Measurements from ENCODE around the gene SLC16A6.
"Not testable (repeated sequence)": the region's sequence is repeated elsewhere in the genome, so short reads cannot be mapped to it uniquely, and the experiment has no call there.

SLC16A6 gene

GRCh38 chr17:68247445-68248198, 43.3 kb downstream of the SLC16A6 start, which contains the start of gene AMZ2:
TSS of gene AMZ2 (plus strand) at chr17:68248043. CDS start at chr17:68250188, 2,145 bp downstream.
- peak; percentile 96 for DNase-seq (ENCODE audit: low spot score)

GRCh38 chr17:68246271-68247028, 44.5 kb downstream of the SLC16A6 start:
- no peak for DNase-seq (ENCODE audit: low spot score)

GRCh38 chr17:68239632-68240366, 51.1 kb downstream of the SLC16A6 start:
- DNase-seq (ENCODE audit: low spot score), result no peak

- DNase-seq (ENCODE audit: low spot score), result no peak
Observed at GRCh38 chr17:68238871-68239253, 52.1 kb downstream of the SLC16A6 start.

GRCh38 chr17:68238164-68238870, 52.6 kb downstream of the SLC16A6 start:
- no peak for DNase-seq (ENCODE audit: low spot score)

- not testable (repeated sequence) for DNase-seq (ENCODE audit: low spot score)
Observed at GRCh38 chr17:68237369-68238163, 53.4 kb downstream of the SLC16A6 start.

GRCh38 chr17:68235336-68235791, 55.6 kb downstream of the SLC16A6 start:
- DNase-seq (ENCODE audit: low spot score), result not testable (repeated sequence)

GRCh38 chr17:68234726-68235335, 56.1 kb downstream of the SLC16A6 start:
- not testable (repeated sequence) for DNase-seq (ENCODE audit: low spot score)

GRCh38 chr17:68232741-68233140, 58.2 kb downstream of the SLC16A6 start:
- DNase-seq (ENCODE audit: low spot score), result not testable (repeated sequence)

GRCh38 chr17:68231541-68231940, 59.4 kb downstream of the SLC16A6 start:
- no peak for DNase-seq (ENCODE audit: low spot score)

GRCh38 chr17:68231131-68231530, 59.8 kb downstream of the SLC16A6 start:
- not testable (repeated sequence) for DNase-seq (ENCODE audit: low spot score)

GRCh38 chr17:68229619-68230018, 61.3 kb downstream of the SLC16A6 start:
- no peak for DNase-seq (ENCODE audit: low spot score)

GRCh38 chr17:68228817-68229570, 61.9 kb downstream of the SLC16A6 start:
- no peak for DNase-seq (ENCODE audit: low spot score)

- DNase-seq (ENCODE audit: low spot score), result not testable (repeated sequence)
Observed at GRCh38 chr17:68228039-68228680, 62.8 kb downstream of the SLC16A6 start.

GRCh38 chr17:68225055-68225454, 65.9 kb downstream of the SLC16A6 start:
- not testable (repeated sequence) for DNase-seq (ENCODE audit: low spot score)

GRCh38 chr17:68222606-68223005, 68.3 kb downstream of the SLC16A6 start:
- no peak for DNase-seq (ENCODE audit: low spot score)

GRCh38 chr17:68221786-68222185, 69.1 kb downstream of the SLC16A6 start:
- no peak for DNase-seq (ENCODE audit: low spot score)

GRCh38 chr17:68220786-68221185, 70.1 kb downstream of the SLC16A6 start:
- DNase-seq (ENCODE audit: low spot score), result not testable (repeated sequence)

- not testable (repeated sequence) for DNase-seq (ENCODE audit: low spot score)
Observed at GRCh38 chr17:68220186-68220585, 70.7 kb downstream of the SLC16A6 start.
